ENCODE results near the gene FRYL. TPM values are rescaled to one million over a fixed set of nuclear protein-coding genes. Genes with fewer than 3 reads are reported as not detected.

Gene FRYL
- polyA plus RNA-seq, 3 donors = 10.8 to 15.8 (median 14.4) TPM

DNA sequence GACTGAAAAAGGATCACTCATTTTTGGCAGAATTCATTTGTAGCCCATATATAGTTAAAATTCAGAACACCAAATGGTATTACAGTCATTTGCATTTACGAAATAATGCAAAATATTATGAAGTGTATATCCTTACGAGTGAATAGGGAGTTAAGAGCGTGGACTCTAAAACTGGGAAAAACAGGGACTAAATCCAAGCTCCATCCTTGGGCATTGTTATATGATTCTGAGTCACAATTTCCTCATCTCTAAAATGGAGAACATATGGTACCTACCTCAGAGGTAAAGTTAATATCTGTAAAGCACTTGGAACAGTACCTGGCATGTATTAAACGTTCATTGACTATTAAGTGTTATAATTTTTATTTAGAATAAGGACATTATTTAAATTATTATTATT is 183.7 kb downstream of the FRYL start:
- Mint-ChIP-seq H3K27ac (no peak overlapping the region), H3K4me1 (no peaks in the 10 kb centered on the region), H3K9me3 (no peaks in the 10 kb centered on the region), H3K36me3 (peaks cover 49 to 68% of the 10 kb centered on the region in 2 donors), H3K4me3 (no peak overlapping the region), H3K27me3 (ENCODE audit: low read depth in 3 of 3) (peaks cover 0 to 2% (median 0%) of the 10 kb centered on the region in 3 donors)
- WGBS (ENCODE audit: insufficient coverage) = no CpG with 5 or more reads among the region's 4 CpGs
- no peak for DNase-seq
- H2AFZ ChIP-seq (ENCODE audit: insufficient read depth, low read depth, low read length, poor library complexity, severe bottlenecking) = no peak overlapping the region
- H3K9ac ChIP-seq (ENCODE audit: insufficient read depth, low read length, poor library complexity, severe bottlenecking) = no peak overlapping the region
- no peaks in the 10 kb centered on the region for H4K20me1 ChIP-seq (ENCODE audit: insufficient read depth, low read length)
- H3K27me3 ChIP-seq (ENCODE audit: control insufficient read depth in 2 of 2, insufficient read depth in 2 of 2, low read length in 2 of 2) = no peaks in the 10 kb centered on the region
- no peak overlapping the region for H3K4me2 ChIP-seq (replicated peaks; ENCODE audit: extremely low read depth, low read length, poor library complexity, severe bottlenecking)
- intact Hi-C loops (cut with micrococcal nuclease) = no loop called here
- H3K4me3 ChIP-seq (replicated peaks in 1 of 3; ENCODE audit: low read depth in 2 of 3, low read length in 3 of 3) = no peak overlapping the region
- no peaks in the 10 kb centered on the region for H3K4me1 ChIP-seq (ENCODE audit: control insufficient read depth in 1 of 2, insufficient read depth in 2 of 2, low read length in 2 of 2)
- no peaks in the 10 kb centered on the region for H3K79me2 ChIP-seq (ENCODE audit: insufficient read depth, low read length)
- TF ChIP-seq, protein P1, sequence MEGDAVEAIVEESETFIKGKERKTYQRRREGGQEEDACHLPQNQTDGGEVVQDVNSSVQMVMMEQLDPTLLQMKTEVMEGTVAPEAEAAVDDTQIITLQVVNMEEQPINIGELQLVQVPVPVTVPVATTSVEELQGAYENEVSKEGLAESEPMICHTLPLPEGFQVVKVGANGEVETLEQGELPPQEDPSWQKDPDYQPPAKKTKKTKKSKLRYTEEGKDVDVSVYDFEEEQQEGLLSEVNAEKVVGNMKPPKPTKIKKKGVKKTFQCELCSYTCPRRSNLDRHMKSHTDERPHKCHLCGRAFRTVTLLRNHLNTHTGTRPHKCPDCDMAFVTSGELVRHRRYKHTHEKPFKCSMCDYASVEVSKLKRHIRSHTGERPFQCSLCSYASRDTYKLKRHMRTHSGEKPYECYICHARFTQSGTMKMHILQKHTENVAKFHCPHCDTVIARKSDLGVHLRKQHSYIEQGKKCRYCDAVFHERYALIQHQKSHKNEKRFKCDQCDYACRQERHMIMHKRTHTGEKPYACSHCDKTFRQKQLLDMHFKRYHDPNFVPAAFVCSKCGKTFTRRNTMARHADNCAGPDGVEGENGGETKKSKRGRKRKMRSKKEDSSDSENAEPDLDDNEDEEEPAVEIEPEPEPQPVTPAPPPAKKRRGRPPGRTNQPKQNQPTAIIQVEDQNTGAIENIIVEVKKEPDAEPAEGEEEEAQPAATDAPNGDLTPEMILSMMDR (IDR thresholded peaks at IDR 0.05) = no peak
- peaks cover 47 to 72% of the 10 kb centered on the region in 2 donors for H3K36me3 ChIP-seq (replicated peaks in 1 of 2; ENCODE audit: control insufficient read depth in 1 of 2, insufficient read depth in 2 of 2, low read length in 2 of 2)
- H3K27ac ChIP-seq (ENCODE audit: low read depth in 1 of 2, low read length in 2 of 2) = no peak overlapping the region
- no peaks in the 10 kb centered on the region for H3K9me3 ChIP-seq (replicated peaks in 1 of 2; ENCODE audit: control insufficient read depth in 1 of 2, insufficient read depth in 1 of 2, low read length in 2 of 2)

DNA sequence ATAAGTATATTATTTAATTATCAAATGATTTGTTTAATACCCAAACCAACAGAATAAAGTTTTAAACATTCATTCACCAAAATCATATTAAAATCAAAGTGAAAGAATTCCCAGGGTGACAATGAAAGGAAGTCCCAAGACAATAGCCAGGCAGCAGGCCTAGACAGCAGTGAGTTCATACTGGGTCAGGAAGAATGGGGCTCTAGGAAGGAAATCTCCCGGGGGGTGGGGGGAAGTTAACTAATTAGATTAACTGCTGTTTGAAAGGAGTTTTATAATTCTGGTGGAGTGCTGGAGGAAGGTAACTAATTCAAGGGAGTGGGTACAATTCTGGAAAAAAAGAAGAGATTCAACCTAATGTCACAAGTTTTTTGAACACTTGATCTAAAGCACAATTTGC is 185.9 kb downstream of the FRYL start:
- peaks cover 0 to 2% (median 0%) of the 10 kb centered on the region in 3 donors for H3K27me3 Mint-ChIP-seq (ENCODE audit: low read depth in 3 of 3)
- Histone ChIP-seq H3K36me3 (replicated peaks in 1 of 2; ENCODE audit: control insufficient read depth in 1 of 2, insufficient read depth in 2 of 2, low read length in 2 of 2) (peaks cover 45 to 75% of the 10 kb centered on the region in 2 donors), H3K27ac (ENCODE audit: low read depth in 1 of 2, low read length in 2 of 2) (no peak overlapping the region), H3K4me3 (replicated peaks in 1 of 3; ENCODE audit: low read depth in 2 of 3, low read length in 3 of 3) (no peak overlapping the region), H3K4me2 (replicated peaks; ENCODE audit: extremely low read depth, low read length, poor library complexity, severe bottlenecking) (no peak overlapping the region), H3K4me1 (ENCODE audit: control insufficient read depth in 1 of 2, insufficient read depth in 2 of 2, low read length in 2 of 2) (peaks cover 5 to 7% of the 10 kb centered on the region in 2 donors), H4K20me1 (ENCODE audit: insufficient read depth, low read length) (no peaks in the 10 kb centered on the region), H3K79me2 (ENCODE audit: insufficient read depth, low read length) (no peaks in the 10 kb centered on the region), H3K9ac (ENCODE audit: insufficient read depth, low read length, poor library complexity, severe bottlenecking) (no peak overlapping the region), H3K9me3 (replicated peaks in 1 of 2; ENCODE audit: control insufficient read depth in 1 of 2, insufficient read depth in 1 of 2, low read length in 2 of 2) (no peaks in the 10 kb centered on the region), H2AFZ (ENCODE audit: insufficient read depth, low read depth, low read length, poor library complexity, severe bottlenecking) (no peak overlapping the region), H3K27me3 (ENCODE audit: control insufficient read depth in 2 of 2, insufficient read depth in 2 of 2, low read length in 2 of 2) (no peaks in the 10 kb centered on the region)
- H3K36me3 Mint-ChIP-seq = peaks cover 53 to 75% of the 10 kb centered on the region in 2 donors
- no CpG with 5 or more reads among the region's 1 CpG for WGBS (ENCODE audit: insufficient coverage)
- intact Hi-C loops (cut with micrococcal nuclease) = no loop called here
- peaks cover 3% of the 10 kb centered on the region for H3K4me1 Mint-ChIP-seq
- H3K9me3 Mint-ChIP-seq = no peaks in the 10 kb centered on the region
- peak overlapping the region in 1 of 7 donors; percentile 13 for H3K27ac Mint-ChIP-seq
- DNase-seq = no peak
- no peak overlapping the region for H3K4me3 Mint-ChIP-seq
- TF ChIP-seq, protein P1 (IDR thresholded peaks at IDR 0.05) = no peak

Data from CD14-positive monocyte (primary cell).